NCI-H82 (cell line): ENCODE results near the gene HMX1.

Source experiments
- DNase-seq: peaks from one replicate; lab custom pipeline; 2025; lab: John Stamatoyannopoulos, UW

The HMX1 gene

GRCh38 chr4:8868321-8869001, 3.2 kb downstream of the HMX1 start:
- no peak for DNase-seq

GRCh38 chr4:8867624-8868320, 3.9 kb downstream of the HMX1 start:
- DNase-seq = no peak

GRCh38 chr4:8866828-8867623, 4.6 kb downstream of the HMX1 start:
- DNase-seq = no peak

- no peak for DNase-seq
These were observed 5.2 kb downstream of the HMX1 start for GRCh38 chr4:8866421-8866820.

- DNase-seq = no peak
These were observed 5.8 kb downstream of the HMX1 start for GRCh38 chr4:8865681-8866310.

DNA sequence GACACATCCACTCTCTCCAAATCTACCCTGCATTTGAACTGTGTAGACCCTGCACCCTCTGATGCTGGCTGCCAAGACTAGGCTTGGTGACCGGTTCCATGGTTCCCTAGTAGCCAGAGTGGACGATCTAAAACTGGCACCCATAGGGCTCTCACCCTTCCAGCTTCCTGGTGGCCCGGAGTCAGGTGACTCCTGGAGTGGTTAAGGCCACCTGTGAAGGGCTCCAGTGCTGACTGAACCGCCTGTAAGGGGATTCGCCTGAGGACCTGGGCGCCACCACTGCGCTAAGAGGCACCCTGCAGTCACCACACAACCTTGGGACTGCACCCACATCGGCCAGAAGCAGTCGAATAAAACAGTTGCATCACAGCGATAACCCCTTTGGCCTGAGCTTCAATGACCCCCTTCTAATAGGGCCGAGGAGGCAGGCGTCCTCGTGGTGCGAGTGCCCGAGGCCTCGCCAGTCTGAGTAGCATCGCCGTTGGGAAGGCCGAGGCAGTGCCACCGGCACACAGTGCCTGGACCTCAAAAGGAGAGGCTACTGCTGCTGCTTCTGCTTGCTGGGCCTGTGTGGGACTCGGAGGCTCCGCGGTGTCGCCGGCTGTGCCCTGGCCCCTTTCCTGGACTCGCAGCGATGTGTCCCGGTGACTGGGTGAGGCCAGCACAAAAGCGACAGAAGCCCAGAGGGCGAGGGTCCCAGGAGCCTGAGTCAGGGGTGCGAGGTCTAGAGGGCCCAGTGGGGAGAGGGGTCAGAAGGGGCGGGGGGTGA, 6.5 kb downstream of the HMX1 start:
- no peak for DNase-seq

DNA sequence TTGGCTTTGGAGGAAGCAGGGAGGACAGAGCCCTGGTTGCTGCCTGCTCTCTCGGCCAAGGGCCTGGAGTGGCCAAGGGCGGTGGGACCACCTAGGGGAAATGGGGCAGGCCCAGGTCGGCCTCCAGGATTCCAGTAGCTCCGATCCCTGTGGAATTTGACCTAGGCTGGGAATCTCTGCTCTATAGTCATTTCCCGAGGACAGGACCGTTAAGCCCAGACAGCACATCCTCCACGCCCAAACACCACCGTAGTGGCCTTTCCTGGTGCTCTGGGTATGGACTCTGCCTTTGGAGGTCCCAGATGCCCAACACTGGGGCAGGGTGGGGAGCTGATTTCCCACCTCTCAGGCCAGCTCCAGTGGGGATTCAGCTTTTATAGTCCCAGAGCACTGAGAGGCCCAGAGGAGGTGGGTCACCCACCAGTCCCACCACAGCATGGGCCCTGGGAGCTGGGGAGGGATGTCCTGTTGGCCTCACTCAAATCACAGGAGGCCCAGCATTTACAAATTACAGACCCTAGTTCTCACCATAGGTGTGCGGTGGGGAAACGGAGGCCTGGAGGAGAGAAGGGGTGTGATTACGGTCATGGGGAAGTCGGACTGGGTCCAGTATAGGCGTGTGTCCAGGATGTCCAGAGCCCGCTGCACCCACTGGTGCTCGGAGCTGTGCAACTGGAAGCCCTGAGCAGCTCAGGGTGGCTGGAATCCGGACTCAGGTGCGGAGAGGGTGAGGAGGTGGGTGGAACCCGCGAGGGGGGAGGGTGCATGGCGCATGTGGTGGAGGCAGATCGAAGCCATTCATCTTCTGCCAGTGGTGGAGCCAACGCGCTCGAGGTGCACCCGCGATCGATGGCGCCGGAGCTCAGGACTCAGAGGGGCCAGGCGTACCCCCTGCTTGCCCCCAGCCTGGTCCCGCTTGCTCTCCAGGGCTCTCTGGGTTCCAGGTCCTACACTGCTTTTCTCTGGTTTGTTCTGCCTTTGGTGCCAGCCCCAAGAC, 7.7 kb downstream of the HMX1 start:
- no peak for DNase-seq

GRCh38 chr4:8862800-8863685, 8.6 kb downstream of the HMX1 start:
- DNase-seq = no peak

DNA sequence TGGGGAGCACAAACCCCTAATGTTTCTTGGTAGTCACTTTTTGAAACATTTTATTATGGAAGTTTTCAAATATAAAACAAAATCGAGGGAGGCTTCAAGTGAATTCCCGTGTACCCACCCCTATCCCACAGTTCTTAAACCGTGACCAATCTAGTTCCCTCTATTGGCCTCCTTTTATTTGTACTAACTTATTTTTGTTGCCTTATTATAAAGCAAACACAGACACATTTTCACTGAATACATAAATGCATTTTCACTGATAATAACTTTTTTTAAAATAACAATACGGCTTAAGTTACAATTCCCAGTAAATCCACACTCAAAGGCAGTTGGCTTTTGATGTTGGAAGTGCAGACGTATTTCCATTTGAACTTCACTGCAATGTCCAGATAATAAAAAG, 9.3 kb downstream of the HMX1 start:
- DNase-seq = no peak

DNA sequence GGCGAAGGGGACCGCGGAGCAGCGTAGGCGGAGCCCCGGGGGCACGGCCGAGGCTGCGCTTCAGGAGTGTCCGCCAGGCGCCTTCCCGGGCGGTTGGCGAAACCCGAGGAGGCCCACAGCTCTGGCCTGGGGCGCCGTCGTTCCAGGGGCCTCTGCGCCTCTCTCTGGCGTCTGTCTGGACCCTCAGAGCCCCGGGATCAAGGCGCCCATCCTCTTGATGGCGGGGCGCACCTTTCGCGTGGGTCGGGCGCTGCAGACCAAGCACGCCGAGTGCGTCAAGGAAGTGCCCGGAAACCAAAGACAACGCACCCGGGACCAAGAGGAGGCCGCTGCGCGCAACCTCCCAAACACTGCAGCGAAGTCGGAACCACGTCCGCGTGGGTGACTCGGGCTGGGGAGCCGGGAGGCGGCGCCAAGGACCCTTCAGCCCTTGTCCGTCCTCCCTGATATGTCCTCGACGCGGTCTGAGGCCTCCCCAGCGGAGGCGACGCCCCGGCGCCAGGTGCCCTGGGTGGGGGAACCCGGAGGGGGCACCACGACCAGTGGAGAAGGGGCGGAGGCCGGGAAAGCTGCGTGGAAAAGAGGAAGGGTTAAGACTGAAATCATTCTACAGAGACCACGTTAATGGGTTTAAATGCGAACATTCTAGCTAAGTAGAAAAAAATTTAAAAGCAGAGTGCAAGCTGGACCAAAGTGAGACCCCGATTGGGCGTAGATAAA, 9.9 kb downstream of the HMX1 start:
- no peak for DNase-seq

DNA sequence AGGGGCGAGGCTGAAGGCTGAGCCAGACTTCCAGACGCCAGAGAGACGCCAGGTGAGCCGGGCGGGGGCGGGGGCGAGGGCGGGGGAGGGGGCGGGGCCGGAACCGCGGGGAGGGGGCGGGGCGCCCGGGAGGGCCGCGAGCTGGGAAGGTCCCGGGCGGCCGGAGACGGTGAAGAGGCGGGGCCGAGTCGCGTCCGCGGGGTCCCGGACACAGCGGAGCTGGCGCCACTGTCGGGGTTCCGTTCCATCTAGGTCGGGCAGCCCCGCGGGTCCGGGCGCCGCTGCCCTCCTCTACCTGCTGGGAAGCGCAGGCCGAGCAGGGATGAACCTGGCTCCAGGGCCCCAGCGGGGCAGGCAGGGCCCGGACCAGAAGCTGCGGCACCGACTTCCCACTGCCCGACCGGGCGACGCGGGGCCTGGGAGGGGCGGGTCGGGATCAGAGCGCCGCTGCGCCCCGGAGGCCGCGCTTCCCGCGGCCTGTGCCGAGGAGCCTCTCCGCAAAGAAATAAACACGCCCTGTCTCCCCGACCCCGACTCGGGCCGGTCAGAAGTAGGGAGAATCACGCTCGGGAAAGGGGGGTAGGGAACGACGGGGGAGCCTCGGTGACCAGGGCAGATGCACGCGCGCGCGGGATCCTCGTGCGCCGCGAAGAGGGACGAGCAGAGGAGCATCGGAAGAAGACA, 10.6 kb downstream of the HMX1 start:
- DNase-seq = no peak

GRCh38 chr4:8860096-8860891, 11.3 kb downstream of the HMX1 start:
- DNase-seq = no peak

DNA sequence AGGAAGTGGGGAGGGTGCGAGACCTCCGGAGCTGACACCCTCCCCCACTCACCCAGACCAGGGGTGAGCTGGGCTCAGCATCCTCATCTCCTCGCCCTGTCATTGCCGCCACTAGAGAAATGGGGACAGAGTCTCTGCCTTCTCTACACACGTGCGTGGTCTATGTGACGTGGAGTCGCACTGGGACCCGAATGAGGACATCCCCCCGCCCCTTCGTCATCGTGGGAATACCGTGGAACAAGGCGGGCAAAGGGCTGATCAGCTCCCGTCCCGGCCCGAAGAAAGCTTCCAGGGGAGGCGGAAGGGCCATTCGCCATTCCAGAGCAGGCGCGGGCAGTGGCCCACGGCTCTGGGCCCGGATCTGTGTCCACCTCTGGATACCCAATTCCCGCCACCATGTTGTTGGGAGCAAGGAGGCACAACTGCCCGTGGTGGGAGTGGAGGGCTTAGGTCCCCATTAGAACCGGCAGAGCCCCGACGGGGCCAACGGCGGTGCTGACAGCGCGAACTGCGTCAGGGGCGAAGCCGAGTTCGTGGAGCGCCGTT, 12.0 kb downstream of the HMX1 start:
- no peak for DNase-seq

GRCh38 chr4:8858701-8859210, 12.9 kb downstream of the HMX1 start:
- no peak for DNase-seq

DNA sequence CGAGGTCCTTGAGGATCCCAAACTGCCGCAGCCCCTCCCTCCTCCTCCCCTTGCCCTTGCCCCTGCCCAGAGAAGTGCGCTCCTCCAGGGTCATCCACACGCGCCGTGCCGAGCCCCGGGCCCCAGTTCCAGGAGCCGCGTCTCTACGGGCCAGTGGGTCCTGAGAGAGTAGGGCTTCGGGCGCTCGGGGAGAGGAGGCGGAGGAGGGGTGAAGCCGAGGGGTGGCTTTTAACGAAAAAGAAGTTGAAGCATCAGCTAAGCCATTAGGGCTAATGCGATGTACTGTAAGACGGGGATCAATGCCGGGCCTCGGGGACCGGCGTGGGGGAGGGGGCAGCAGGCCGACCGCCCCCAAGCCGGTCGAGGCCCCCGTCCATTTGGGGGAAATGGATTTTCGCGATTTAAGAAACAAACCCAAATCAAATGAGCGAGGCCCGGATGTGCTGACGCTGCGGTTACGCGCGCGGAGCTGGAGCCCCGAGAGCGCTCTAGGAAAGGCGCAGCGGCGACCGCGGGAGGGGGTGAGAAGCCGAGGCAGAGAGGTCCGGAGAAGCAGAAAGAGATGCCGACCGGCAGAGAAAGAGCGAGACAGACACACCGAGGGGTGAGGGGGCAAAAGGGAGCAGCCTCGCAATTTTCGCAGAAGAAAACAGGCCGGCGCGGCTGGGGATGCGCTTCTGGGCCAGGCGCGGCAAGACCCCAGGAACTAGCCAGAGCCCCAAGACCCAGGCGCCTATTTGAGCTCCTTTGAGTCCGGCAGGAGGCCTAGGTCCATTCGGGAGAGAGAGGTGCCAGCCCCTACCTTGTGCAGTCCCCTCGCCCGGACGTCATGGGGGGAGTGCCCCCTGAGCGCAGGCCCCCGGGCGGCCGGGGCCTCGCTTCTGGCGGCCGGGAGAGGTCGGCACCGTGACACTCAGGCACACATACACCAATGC, 13.6 kb downstream of the HMX1 start:
- DNase-seq = no peak
